MCF 10A (cell line): Measurements from ENCODE around the gene PPM1A. TPM values are rescaled to one million over a fixed set of nuclear protein-coding genes. Genes with fewer than 3 reads are reported as not detected.

Experiments
- BruUV-seq: library from RNA; stranded (reverse); fragments of 400-500 nt; replicated peaks from 2 replicates; lab custom pipeline; 2021; lab: Mats Ljungman, UMichigan
- CTCF ChIA-PET: fragments of 300-600 bp; sonication (Branson Sonifier 250); formaldehyde crosslinking; extraction: SDS; loops from one replicate; lab custom pipeline; 2021; ENCODE audit warnings: antibody characterized with exemption, inconsistent platforms; lab: Yijun Ruan, JAX
- POLR2A ChIA-PET: fragments of 300-600, 350-650 bp; sonication (Branson Sonifier 250); formaldehyde crosslinking; extraction: SDS; loops from one replicate; lab custom pipeline; 2020; ENCODE audit warnings: antibody characterized with exemption, inconsistent platforms; lab: Yijun Ruan, JAX
- DNase-seq: peaks from one replicate; pipeline ENCODE4 v3.0.0-alpha.2; 2018; ENCODE audit not compliant: unreplicated experiment
- H3K27ac Mint-ChIP-seq: one replicate; pipeline ENCODE4 v1.8.0; 2022; ENCODE audit warnings: mild to moderate bottlenecking, low read depth, mixed read lengths; ENCODE audit not compliant: unreplicated experiment
- H3K27me3 Mint-ChIP-seq: one replicate; pipeline ENCODE4 v1.8.0; 2022; ENCODE audit warnings: mixed read lengths; ENCODE audit not compliant: insufficient read depth, unreplicated experiment
- H3K36me3 Mint-ChIP-seq: one replicate; pipeline ENCODE4 v1.8.0; 2022; ENCODE audit warnings: mild to moderate bottlenecking, moderate library complexity, mixed read lengths; ENCODE audit not compliant: insufficient read depth, unreplicated experiment
- H3K4me1 Mint-ChIP-seq: one replicate; pipeline ENCODE4 v1.8.0; 2022; ENCODE audit warnings: mixed read lengths; ENCODE audit not compliant: insufficient read depth, unreplicated experiment
- H3K4me3 Mint-ChIP-seq: one replicate; pipeline ENCODE4 v1.8.0; 2022; ENCODE audit warnings: mild to moderate bottlenecking, moderate library complexity, mixed read lengths; ENCODE audit not compliant: unreplicated experiment
- H3K9me3 Mint-ChIP-seq: one replicate; pipeline ENCODE4 v1.8.0; 2022; ENCODE audit warnings: mixed read lengths; ENCODE audit not compliant: unreplicated experiment
- intact Hi-C: fragments of 100-400 bp; cut with micrococcal nuclease; formaldehyde crosslinking; loops from 2 replicates; pipeline ENCODE4 v1.14.1; 2022
- total RNA-seq: library from RNA; stranded (reverse); gene quantifications from 2 replicates; pipeline ENCODE4 v1.2.3, GENCODE V29; 2022
- TF ChIP-seq, protein P1 (sequence below): fragments of 200-600 bp; IDR thresholded peaks from one replicate; pipeline ENCODE4 v1.8.0; 2022; ENCODE audit warnings: antibody characterized with exemption, mild to moderate bottlenecking; ENCODE audit not compliant: unreplicated experiment

The PPM1A gene
- total RNA-seq, 1 experiment from 2014 or later: 50.4 TPM

GRCh38 chr14:60265163-60265562 is 16.1 kb downstream of the PPM1A start:
- ChIA-PET POLR2A (interaction anchor here (1.2 to 1.7 kb wide), 4 partner anchors 10 to 20 kb away, joined by 5 to 9 read pairs (median 6); partner anchors contain the start of gene PPM1A), CTCF (interaction anchor here (0.6 kb wide), 2 partner anchors 111 to 519 kb away, joined by 3 read pairs; no protein-coding TSS in a partner anchor)
- no peaks in the 10 kb centered on the region for H3K27me3 Mint-ChIP-seq
- TF ChIP-seq, protein P1, sequence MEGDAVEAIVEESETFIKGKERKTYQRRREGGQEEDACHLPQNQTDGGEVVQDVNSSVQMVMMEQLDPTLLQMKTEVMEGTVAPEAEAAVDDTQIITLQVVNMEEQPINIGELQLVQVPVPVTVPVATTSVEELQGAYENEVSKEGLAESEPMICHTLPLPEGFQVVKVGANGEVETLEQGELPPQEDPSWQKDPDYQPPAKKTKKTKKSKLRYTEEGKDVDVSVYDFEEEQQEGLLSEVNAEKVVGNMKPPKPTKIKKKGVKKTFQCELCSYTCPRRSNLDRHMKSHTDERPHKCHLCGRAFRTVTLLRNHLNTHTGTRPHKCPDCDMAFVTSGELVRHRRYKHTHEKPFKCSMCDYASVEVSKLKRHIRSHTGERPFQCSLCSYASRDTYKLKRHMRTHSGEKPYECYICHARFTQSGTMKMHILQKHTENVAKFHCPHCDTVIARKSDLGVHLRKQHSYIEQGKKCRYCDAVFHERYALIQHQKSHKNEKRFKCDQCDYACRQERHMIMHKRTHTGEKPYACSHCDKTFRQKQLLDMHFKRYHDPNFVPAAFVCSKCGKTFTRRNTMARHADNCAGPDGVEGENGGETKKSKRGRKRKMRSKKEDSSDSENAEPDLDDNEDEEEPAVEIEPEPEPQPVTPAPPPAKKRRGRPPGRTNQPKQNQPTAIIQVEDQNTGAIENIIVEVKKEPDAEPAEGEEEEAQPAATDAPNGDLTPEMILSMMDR: no peak
- peaks cover 6% of the 10 kb centered on the region for H3K4me1 Mint-ChIP-seq
- intact Hi-C loops: no loop called here
- H3K27ac Mint-ChIP-seq: no peak overlapping the region
- no TSS peak for BruUV-seq
- DNase-seq: no peak
- no peaks in the 10 kb centered on the region for H3K36me3 Mint-ChIP-seq
- H3K9me3 Mint-ChIP-seq: no peaks in the 10 kb centered on the region
- H3K4me3 Mint-ChIP-seq: no peak overlapping the region

DNA sequence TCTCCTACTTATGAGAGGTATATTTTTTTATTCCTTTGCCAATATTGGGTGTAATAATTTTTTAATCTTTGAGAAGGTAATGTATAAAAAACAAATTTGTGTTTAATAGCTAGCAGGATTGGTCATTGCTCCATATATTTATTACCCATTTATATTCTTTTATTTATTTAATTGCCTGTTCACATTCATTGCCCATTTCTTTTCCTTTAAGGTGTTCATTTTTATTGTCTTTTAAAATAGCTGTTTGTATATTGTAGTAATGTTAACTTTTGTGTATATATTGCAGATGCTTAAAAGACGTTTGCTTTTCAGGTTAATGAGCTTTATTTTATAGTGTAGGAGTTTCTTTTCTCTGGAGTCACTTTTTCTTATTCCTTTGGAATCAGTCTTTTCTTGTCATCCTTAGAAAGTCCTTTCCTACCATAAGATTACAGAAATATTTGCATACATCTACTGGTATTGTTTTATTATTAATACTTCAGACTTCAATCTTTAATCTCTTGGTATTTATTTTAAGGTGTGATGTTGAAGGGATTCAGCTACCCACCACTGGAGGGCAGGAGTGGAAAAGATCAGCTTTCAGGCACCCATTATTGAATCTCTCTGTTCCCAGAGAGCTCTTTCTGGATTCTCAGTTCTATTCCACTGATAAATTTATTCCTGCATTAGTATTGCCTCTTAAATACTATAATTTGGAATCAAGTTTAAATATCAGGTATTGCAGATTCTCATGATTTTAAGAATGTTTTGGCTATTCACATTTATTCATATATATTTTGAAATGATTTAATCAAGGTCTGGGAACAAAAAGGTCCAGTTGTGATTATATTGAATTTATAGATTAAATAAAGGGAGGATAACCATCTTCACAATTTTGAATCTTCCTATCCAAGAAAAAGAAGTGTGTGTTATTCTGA is 17.3 kb downstream of the PPM1A start:
- POLR2A ChIA-PET: interaction anchor here (1.2 to 1.7 kb wide), 4 partner anchors 11 to 21 kb away, joined by 5 to 9 read pairs (median 6); partner anchors contain the start of gene PPM1A
- peak; percentile 53 for DNase-seq
- Mint-ChIP-seq H3K9me3 (no peaks in the 10 kb centered on the region), H3K27ac (no peak overlapping the region), H3K4me3 (no peak overlapping the region), H3K36me3 (no peaks in the 10 kb centered on the region), H3K4me1 (peaks cover 6% of the 10 kb centered on the region), H3K27me3 (no peaks in the 10 kb centered on the region)
- BruUV-seq: no TSS peak
- TF ChIP-seq, protein P1: peak; percentile 35
- intact Hi-C loops: no loop called here
- CTCF ChIA-PET: interaction anchor here (0.7 to 1.3 kb wide), 4 partner anchors 43 to 1011 kb away, joined by 3 to 4 read pairs (median 3); no protein-coding TSS in a partner anchor

- H3K27me3 Mint-ChIP-seq: no peaks in the 10 kb centered on the region
- POLR2A ChIA-PET: no interaction called here
- H3K4me1 Mint-ChIP-seq: peaks cover 28% of the 10 kb centered on the region
- DNase-seq: no peak
- H3K36me3 Mint-ChIP-seq: no peaks in the 10 kb centered on the region
- no peak overlapping the region for H3K4me3 Mint-ChIP-seq
- peaks cover 7% of the 10 kb centered on the region for H3K9me3 Mint-ChIP-seq
- intact Hi-C loops: no loop called here
- TF ChIP-seq, protein P1: no peak
- CTCF ChIA-PET: no interaction called here
- BruUV-seq: no TSS peak
- H3K27ac Mint-ChIP-seq: no peak overlapping the region
Observed at GRCh38 chr14:60272177-60272576, 23.2 kb downstream of the PPM1A start.

DNA sequence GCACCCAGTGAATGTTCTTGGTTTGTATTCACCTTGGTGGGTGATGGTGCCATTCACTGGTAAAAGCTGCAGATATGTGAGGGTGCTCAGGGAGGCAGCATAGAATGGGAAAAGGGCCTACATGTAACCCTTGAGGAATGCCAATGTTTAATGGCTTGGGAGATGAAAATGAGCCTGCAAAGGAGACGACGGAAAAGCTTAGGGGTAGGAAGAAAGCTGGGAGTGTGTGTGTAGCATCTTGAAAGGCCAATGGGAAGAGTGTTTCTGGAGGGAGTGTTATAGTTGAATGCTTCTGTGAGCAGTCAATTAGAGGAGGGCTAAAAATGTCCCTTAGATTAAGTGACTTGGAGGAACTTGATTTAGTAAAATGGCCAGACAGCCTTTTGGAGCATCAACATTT is 24.9 kb downstream of the PPM1A start:
- POLR2A ChIA-PET: interaction anchor here (1.2 kb wide), 1 partner anchor 62 kb away, joined by 3 read pairs; no protein-coding TSS in a partner anchor
- CTCF ChIA-PET: no interaction called here
- no peak for DNase-seq
- intact Hi-C loops: no loop called here
- Mint-ChIP-seq H3K27me3 (no peaks in the 10 kb centered on the region), H3K36me3 (no peaks in the 10 kb centered on the region), H3K4me1 (peaks cover 22% of the 10 kb centered on the region), H3K27ac (no peak overlapping the region), H3K9me3 (peaks cover 7% of the 10 kb centered on the region), H3K4me3 (no peak overlapping the region)
- BruUV-seq: no TSS peak
- TF ChIP-seq, protein P1: no peak
